K562 (cell line): ENCODE data around the gene ZNF593OS. TPM values are rescaled to one million over a fixed set of nuclear protein-coding genes. Genes with fewer than 3 reads are reported as not detected.

ENCODE experiments used
- GTF2E2 ChIP-seq: fragments of 200-800 bp; sonication (Bioruptor generic); IDR thresholded peaks from 2 replicates; pipeline ENCODE4 v1.6.1; 2016; ENCODE audit warnings: missing genetic modification characterization, missing compliant biosample characterization
- KDM5B ChIP-seq: fragments of 200-600 bp; sonication (generic); IDR thresholded peaks from 2 replicates; pipeline ENCODE4 v1.6.1; 2012; ENCODE audit warnings: low read depth, mild to moderate bottlenecking, moderate library complexity, low read length, control low read depth, inconsistent platforms; ENCODE audit not compliant: insufficient replicate concordance
- MECOM ChIP-seq: fragments of 250-450 bp; sonication (Bioruptor Pico); IDR thresholded peaks from 2 replicates; pipeline ENCODE4 v1.8.0; 2022; ENCODE audit warnings: inconsistent platforms
- PRMT5 ChIP-seq: sonication (generic); formaldehyde crosslinking; IDR thresholded peaks from 2 replicates; pipeline ENCODE4 v1.5.0; 2020; ENCODE audit warnings: missing genetic modification reagents
- SAP30 ChIP-seq: fragments of 200-600 bp; sonication (generic); IDR thresholded peaks from 2 replicates; pipeline ENCODE4 v1.6.1; 2012; ENCODE audit warnings: borderline replicate concordance, low read depth, mild to moderate bottlenecking, moderate library complexity, low read length, control low read depth, inconsistent platforms; ENCODE audit not compliant: insufficient read depth, poor library complexity, severe bottlenecking
- TOE1 ChIP-seq, 2 experiments: fragments of 450-650 bp in 1 of 2; sonication (generic) in 1 of 2; formaldehyde crosslinking in 1 of 2; IDR thresholded peaks; 2 replicates each; pipeline versions ENCODE4 v1.7.1 to v1.8.0; 2016 to 2022; ENCODE audit warnings: borderline replicate concordance in 2 of 2, mild to moderate bottlenecking in 2 of 2, antibody characterized with exemption in 1 of 2, inconsistent platforms in 1 of 2, low read depth in 1 of 2, missing genetic modification reagents in 1 of 2, moderate library complexity in 1 of 2
- polyA plus RNA-seq, 8 experiments: library from polyadenylated mRNA; depleted of rRNA in 4 of 8; stranded (reverse) in 5 of 8; unstranded in 3 of 8; fragments of >200 nt; fragmentation: Nextera tagmentation in 2 of 8; fragmentation: Illumina TruSeq in 1 of 8; extraction: Ambion mirVana in 2 of 8; extraction: Trizol in 1 of 8; gene quantifications; 2 replicates each; pipeline versions ENCODE4 v1.2.1 to v1.2.3, GENCODE V29; 2011 to 2014; ENCODE audit warnings: inconsistent platforms in 1 of 8, missing spikeins in 1 of 8
- total RNA-seq, 7 experiments: library from RNA; depleted of rRNA in 6 of 7; stranded (reverse); fragments of >200 nt in 6 of 7; fragmentation: Illumina TruSeq in 2 of 7; extraction: Trizol in 2 of 7; gene quantifications; 2 replicates each; pipeline versions ENCODE4 v1.2.1 to v1.2.3, GENCODE V29; 2011 to 2021; ENCODE audit warnings: low replicate concordance in 1 of 7
- TF ChIP-seq, protein P1 (sequence below): fragments of 450-650 bp; IDR thresholded peaks from 2 replicates; pipeline ENCODE4 v1.6.1; 2016; ENCODE audit warnings: mild to moderate bottlenecking, moderate library complexity
- TF ChIP-seq, protein P2 (sequence below): sonication (generic); formaldehyde crosslinking; IDR thresholded peaks from 2 replicates; pipeline ENCODE4 v1.8.0; 2022; ENCODE audit warnings: mild to moderate bottlenecking, missing genetic modification reagents
- TF ChIP-seq, protein P3 (sequence below): fragments of 250-450 bp; sonication (Bioruptor Pico); IDR thresholded peaks from 2 replicates; pipeline ENCODE4 v1.8.0; 2021; ENCODE audit warnings: borderline replicate concordance, mild to moderate bottlenecking, moderate library complexity; ENCODE audit not compliant: poor library complexity, severe bottlenecking

The ZNF593OS gene
- total and polyA plus RNA-seq, 9 of the 15 experiments (the other 6 are each of a cell fraction or from before 2014, with no cell fraction given) = 0.24 to 0.27 TPM; not detected in 7

GRCh38 chr1:26127235-26128163 lies 44.1 kb downstream of the ZNF593OS start (continued):
- TF ChIP-seq, protein P1, sequence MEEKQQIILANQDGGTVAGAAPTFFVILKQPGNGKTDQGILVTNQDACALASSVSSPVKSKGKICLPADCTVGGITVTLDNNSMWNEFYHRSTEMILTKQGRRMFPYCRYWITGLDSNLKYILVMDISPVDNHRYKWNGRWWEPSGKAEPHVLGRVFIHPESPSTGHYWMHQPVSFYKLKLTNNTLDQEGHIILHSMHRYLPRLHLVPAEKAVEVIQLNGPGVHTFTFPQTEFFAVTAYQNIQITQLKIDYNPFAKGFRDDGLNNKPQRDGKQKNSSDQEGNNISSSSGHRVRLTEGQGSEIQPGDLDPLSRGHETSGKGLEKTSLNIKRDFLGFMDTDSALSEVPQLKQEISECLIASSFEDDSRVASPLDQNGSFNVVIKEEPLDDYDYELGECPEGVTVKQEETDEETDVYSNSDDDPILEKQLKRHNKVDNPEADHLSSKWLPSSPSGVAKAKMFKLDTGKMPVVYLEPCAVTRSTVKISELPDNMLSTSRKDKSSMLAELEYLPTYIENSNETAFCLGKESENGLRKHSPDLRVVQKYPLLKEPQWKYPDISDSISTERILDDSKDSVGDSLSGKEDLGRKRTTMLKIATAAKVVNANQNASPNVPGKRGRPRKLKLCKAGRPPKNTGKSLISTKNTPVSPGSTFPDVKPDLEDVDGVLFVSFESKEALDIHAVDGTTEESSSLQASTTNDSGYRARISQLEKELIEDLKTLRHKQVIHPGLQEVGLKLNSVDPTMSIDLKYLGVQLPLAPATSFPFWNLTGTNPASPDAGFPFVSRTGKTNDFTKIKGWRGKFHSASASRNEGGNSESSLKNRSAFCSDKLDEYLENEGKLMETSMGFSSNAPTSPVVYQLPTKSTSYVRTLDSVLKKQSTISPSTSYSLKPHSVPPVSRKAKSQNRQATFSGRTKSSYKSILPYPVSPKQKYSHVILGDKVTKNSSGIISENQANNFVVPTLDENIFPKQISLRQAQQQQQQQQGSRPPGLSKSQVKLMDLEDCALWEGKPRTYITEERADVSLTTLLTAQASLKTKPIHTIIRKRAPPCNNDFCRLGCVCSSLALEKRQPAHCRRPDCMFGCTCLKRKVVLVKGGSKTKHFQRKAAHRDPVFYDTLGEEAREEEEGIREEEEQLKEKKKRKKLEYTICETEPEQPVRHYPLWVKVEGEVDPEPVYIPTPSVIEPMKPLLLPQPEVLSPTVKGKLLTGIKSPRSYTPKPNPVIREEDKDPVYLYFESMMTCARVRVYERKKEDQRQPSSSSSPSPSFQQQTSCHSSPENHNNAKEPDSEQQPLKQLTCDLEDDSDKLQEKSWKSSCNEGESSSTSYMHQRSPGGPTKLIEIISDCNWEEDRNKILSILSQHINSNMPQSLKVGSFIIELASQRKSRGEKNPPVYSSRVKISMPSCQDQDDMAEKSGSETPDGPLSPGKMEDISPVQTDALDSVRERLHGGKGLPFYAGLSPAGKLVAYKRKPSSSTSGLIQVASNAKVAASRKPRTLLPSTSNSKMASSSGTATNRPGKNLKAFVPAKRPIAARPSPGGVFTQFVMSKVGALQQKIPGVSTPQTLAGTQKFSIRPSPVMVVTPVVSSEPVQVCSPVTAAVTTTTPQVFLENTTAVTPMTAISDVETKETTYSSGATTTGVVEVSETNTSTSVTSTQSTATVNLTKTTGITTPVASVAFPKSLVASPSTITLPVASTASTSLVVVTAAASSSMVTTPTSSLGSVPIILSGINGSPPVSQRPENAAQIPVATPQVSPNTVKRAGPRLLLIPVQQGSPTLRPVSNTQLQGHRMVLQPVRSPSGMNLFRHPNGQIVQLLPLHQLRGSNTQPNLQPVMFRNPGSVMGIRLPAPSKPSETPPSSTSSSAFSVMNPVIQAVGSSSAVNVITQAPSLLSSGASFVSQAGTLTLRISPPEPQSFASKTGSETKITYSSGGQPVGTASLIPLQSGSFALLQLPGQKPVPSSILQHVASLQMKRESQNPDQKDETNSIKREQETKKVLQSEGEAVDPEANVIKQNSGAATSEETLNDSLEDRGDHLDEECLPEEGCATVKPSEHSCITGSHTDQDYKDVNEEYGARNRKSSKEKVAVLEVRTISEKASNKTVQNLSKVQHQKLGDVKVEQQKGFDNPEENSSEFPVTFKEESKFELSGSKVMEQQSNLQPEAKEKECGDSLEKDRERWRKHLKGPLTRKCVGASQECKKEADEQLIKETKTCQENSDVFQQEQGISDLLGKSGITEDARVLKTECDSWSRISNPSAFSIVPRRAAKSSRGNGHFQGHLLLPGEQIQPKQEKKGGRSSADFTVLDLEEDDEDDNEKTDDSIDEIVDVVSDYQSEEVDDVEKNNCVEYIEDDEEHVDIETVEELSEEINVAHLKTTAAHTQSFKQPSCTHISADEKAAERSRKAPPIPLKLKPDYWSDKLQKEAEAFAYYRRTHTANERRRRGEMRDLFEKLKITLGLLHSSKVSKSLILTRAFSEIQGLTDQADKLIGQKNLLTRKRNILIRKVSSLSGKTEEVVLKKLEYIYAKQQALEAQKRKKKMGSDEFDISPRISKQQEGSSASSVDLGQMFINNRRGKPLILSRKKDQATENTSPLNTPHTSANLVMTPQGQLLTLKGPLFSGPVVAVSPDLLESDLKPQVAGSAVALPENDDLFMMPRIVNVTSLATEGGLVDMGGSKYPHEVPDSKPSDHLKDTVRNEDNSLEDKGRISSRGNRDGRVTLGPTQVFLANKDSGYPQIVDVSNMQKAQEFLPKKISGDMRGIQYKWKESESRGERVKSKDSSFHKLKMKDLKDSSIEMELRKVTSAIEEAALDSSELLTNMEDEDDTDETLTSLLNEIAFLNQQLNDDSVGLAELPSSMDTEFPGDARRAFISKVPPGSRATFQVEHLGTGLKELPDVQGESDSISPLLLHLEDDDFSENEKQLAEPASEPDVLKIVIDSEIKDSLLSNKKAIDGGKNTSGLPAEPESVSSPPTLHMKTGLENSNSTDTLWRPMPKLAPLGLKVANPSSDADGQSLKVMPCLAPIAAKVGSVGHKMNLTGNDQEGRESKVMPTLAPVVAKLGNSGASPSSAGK = peak; percentile 71
- TF ChIP-seq MECOM = peak; percentile 39; the same call in 1 of the 2 replicates
- TF ChIP-seq, protein P2, sequence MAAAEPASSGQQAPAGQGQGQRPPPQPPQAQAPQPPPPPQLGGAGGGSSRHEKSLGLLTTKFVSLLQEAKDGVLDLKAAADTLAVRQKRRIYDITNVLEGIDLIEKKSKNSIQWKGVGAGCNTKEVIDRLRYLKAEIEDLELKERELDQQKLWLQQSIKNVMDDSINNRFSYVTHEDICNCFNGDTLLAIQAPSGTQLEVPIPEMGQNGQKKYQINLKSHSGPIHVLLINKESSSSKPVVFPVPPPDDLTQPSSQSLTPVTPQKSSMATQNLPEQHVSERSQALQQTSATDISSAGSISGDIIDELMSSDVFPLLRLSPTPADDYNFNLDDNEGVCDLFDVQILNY (CRISPR knock-in tag) = no peak
- TF ChIP-seq PRMT5 (CRISPR knock-in tag) = no peak
- TF ChIP-seq, protein P3, sequence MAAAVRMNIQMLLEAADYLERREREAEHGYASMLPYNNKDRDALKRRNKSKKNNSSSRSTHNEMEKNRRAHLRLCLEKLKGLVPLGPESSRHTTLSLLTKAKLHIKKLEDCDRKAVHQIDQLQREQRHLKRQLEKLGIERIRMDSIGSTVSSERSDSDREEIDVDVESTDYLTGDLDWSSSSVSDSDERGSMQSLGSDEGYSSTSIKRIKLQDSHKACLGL (CRISPR knock-in tag) = no peak
- TF ChIP-seq SAP30 = peak; percentile 59
- peak; percentile 91 for TF ChIP-seq TOE1 (IDR thresholded peaks at IDR 0.05; ENCODE audit: borderline replicate concordance)
- TF ChIP-seq TOE1 (CRISPR knock-in tag; IDR thresholded peaks at IDR 0.05; ENCODE audit: borderline replicate concordance, low read depth) = 0 out of 2 replicates have a peak, but pooled peaks have one; percentile 52
- peak; percentile 88 for TF ChIP-seq KDM5B
- TF ChIP-seq GTF2E2 (tag) = 0 out of 2 replicates have a peak, but pooled peaks have one; percentile 23
